ENCODE measurements around the gene BRWD1.

BRWD1 gene

GRCh38 chr21:39197448-39198233 is 115.8 kb downstream of the BRWD1 start:
- no peak for DNase-seq (ENCODE audit: low read depth in 2 of 2)

- no peak for DNase-seq (ENCODE audit: low read depth in 2 of 2)
Measured at GRCh38 chr21:39196838-39197237, 116.6 kb downstream of the BRWD1 start.

GRCh38 chr21:39196310-39196709 is 117.1 kb downstream of the BRWD1 start:
- DNase-seq (ENCODE audit: low read depth in 2 of 2), result no peak

GRCh38 chr21:39193380-39193779 is 120.1 kb downstream of the BRWD1 start:
- DNase-seq (ENCODE audit: low read depth in 2 of 2), result no peak

GRCh38 chr21:39189857-39190604 is 123.4 kb downstream of the BRWD1 start:
- DNase-seq (ENCODE audit: low read depth in 2 of 2), result no peak

- no peak for DNase-seq (ENCODE audit: low read depth in 2 of 2)
Measured at GRCh38 chr21:39188521-39189139, 124.8 kb downstream of the BRWD1 start.

- DNase-seq (ENCODE audit: low read depth in 2 of 2), result no peak
Measured at GRCh38 chr21:39187141-39187540, 126.3 kb downstream of the BRWD1 start.

GRCh38 chr21:39186676-39187075 is 126.8 kb downstream of the BRWD1 start:
- no peak for DNase-seq (ENCODE audit: low read depth in 2 of 2)

- DNase-seq (ENCODE audit: low read depth in 2 of 2), result no peak
Measured at GRCh38 chr21:39185157-39185556, 128.3 kb downstream of the BRWD1 start.

GRCh38 chr21:39184050-39184980 is 129.1 kb downstream of the BRWD1 start:
- DNase-seq (ENCODE audit: low read depth in 2 of 2), result no peak

GRCh38 chr21:39183272-39184049 is 130.0 kb downstream of the BRWD1 start, which contains the start of gene PSMG1:
Gene PSMG1 (minus strand): TSS chr21:39183451. CDS start chr21:39183385, 66 bp downstream.
- DNase-seq (ENCODE audit: low read depth in 2 of 2), result peak; percentile 94 to 96

- peak in 1 of 2 donors; percentile 8 for DNase-seq (ENCODE audit: low read depth in 2 of 2)
Measured at GRCh38 chr21:39182484-39183271, 130.8 kb downstream of the BRWD1 start.

- no peak for DNase-seq (ENCODE audit: low read depth in 2 of 2)
Measured at GRCh38 chr21:39182016-39182415, 131.4 kb downstream of the BRWD1 start.

- DNase-seq (ENCODE audit: low read depth in 2 of 2), result no peak
Measured at GRCh38 chr21:39181205-39181818, 132.1 kb downstream of the BRWD1 start.

GRCh38 chr21:39180429-39181019 is 132.9 kb downstream of the BRWD1 start:
- no peak for DNase-seq (ENCODE audit: low read depth in 2 of 2)

- no peak for DNase-seq (ENCODE audit: low read depth in 2 of 2)
Measured at GRCh38 chr21:39178421-39178820, 135.0 kb downstream of the BRWD1 start.

GRCh38 chr21:39176271-39176709 is 137.1 kb downstream of the BRWD1 start:
- no peak for DNase-seq (ENCODE audit: low read depth in 2 of 2)

GRCh38 chr21:39175665-39176064 is 137.8 kb downstream of the BRWD1 start:
- no peak for DNase-seq (ENCODE audit: low read depth in 2 of 2)

GRCh38 chr21:39175154-39175553 is 138.3 kb downstream of the BRWD1 start:
- no peak for DNase-seq (ENCODE audit: low read depth in 2 of 2)

Data from stimulated activated CD4-positive, alpha-beta T cell treated with anti-CD3 and anti-CD28 coated beads, Interleukin-1b, Interleukin-23, amount 100 ng/mL, for 4 hours (primary cell).